Lung (tissue), 12 donors: ENCODE results near the gene UGT1A5. TPM values are rescaled to one million over a fixed set of nuclear protein-coding genes. Genes with fewer than 3 reads are reported as not detected.

ENCODE experiments used
- ATAC-seq: fragments of 200-7000 bp; cut with Tn5 transposase; one replicate; pipeline ENCODE4 v1.9.1; 2020; ENCODE audit warnings: moderate number of reproducible peaks; ENCODE audit not compliant: insufficient read depth, low FRiP score
- DNase-seq, 3 donors: peaks; one replicate each; pipeline ENCODE4 v3.0.0-alpha.2; 2013 to 2017
- H3K27ac ChIP-seq, 2 donors: one replicate each; pipeline ENCODE4 v1.5.1; 2013; ENCODE audit warnings: mild to moderate bottlenecking in 2 of 2, moderate library complexity in 2 of 2, control low read depth in 1 of 2, inconsistent platforms in 1 of 2, low read depth in 1 of 2, low read length in 1 of 2
- H3K27me3 ChIP-seq, 3 donors: one replicate each; pipeline ENCODE4 v1.5.1; 2013; ENCODE audit warnings: low read length in 2 of 3; ENCODE audit not compliant: control insufficient read depth in 3 of 3, insufficient read depth in 3 of 3
- H3K36me3 ChIP-seq, 4 donors: one replicate each; pipeline ENCODE4 v1.5.1; 2013; ENCODE audit warnings: low read length in 4 of 4, mild to moderate bottlenecking in 1 of 4, moderate library complexity in 1 of 4; ENCODE audit not compliant: control insufficient read depth in 4 of 4, insufficient read depth in 4 of 4
- H3K4me1 ChIP-seq, 5 donors: one replicate each; pipeline ENCODE4 v1.5.1; 2013; ENCODE audit warnings: low read length in 5 of 5, mild to moderate bottlenecking in 2 of 5, moderate library complexity in 1 of 5; ENCODE audit not compliant: control insufficient read depth in 5 of 5, insufficient read depth in 5 of 5
- H3K4me3 ChIP-seq: one replicate; pipeline ENCODE4 v1.5.1; 2013; ENCODE audit warnings: mild to moderate bottlenecking, control low read depth, moderate library complexity
- H3K9ac ChIP-seq, 2 donors: one replicate each; pipeline ENCODE4 v1.5.1; 2013; ENCODE audit warnings: low read length in 2 of 2, control low read depth in 1 of 2; ENCODE audit not compliant: insufficient read depth in 1 of 2
- H3K9me3 ChIP-seq, 4 donors: one replicate each; pipeline ENCODE4 v1.5.1; 2013; ENCODE audit warnings: low read length in 3 of 4, mild to moderate bottlenecking in 1 of 4, moderate library complexity in 1 of 4; ENCODE audit not compliant: control insufficient read depth in 4 of 4, insufficient read depth in 3 of 4
- CTCF ChIP-seq: IDR thresholded peaks from 2 replicates; pipeline ENCODE4 v1.5.1; 2012; ENCODE audit warnings: mild to moderate bottlenecking; ENCODE audit errors: control extremely low read depth, extremely low read depth
- WGBS, 2 donors: extraction: QIAGEN DNeasy Blood & Tissue Kit; methylation state at CpG; one replicate each; pipeline ENCODE4 v1.1.7; 2013; 5-methylcytosine and 5-hydroxymethylcytosine counted together
- polyA plus RNA-seq, 2 donors: library from polyadenylated mRNA; stranded (reverse); fragments of 200-250 nt; gene quantifications; one replicate each; pipeline ENCODE4 v1.2.1, GENCODE V29; 2013
- total RNA-seq, 2 donors: library from RNA; depleted of rRNA in 1 of 2; stranded (reverse); fragments of >200 nt in 1 of 2; gene quantifications; one replicate each; pipeline ENCODE4 v1.2.1, GENCODE V29; 2014 to 2021
- donor health status: control.
- donor health status: control.
- donor health status: Bipolar disorder and iron deficiency.
- donor health status: healthy.
- donor health status: DM: yes; HTN: yes; CAD: no.

UGT1A5 gene
- total and polyA plus RNA-seq, 4 donors: 0.34 TPM; not detected in 3

GRCh38 chr2:233680361-233681045 lies 32.2 kb upstream of the UGT1A5 start:
- TF ChIP-seq CTCF: no peak
- no peaks in the 10 kb centered on the region for H3K27me3 ChIP-seq
- H3K4me3 ChIP-seq: no peak overlapping the region
- ATAC-seq (no peak), DNase-seq (no peak)
- H3K4me1 ChIP-seq: no peaks in the 10 kb centered on the region
- no peak overlapping the region for H3K27ac ChIP-seq
- H3K36me3 ChIP-seq: no peaks in the 10 kb centered on the region
- H3K9me3 ChIP-seq: no peaks in the 10 kb centered on the region
- WGBS, 2 donors: 83 to 90% methylated on average over 4 of the region's 4 CpGs
- H3K9ac ChIP-seq: no peak overlapping the region

- Histone ChIP-seq H3K4me3 (no peak within 1 kb of the TSS), H3K27me3 (no peaks in the 10 kb centered on the region), H3K36me3 (no peaks in the 10 kb centered on the region), H3K27ac (no peak within 1 kb of the TSS), H3K9ac (no peak within 1 kb of the TSS), H3K4me1 (no peaks in the 10 kb centered on the region), H3K9me3 (no peaks in the 10 kb centered on the region)
- TF ChIP-seq CTCF: no peak
- ATAC-seq: no peak
- no peak for DNase-seq
- WGBS, 2 donors: 80 to 83% methylated on average over 5 of the region's 5 CpGs
These were observed 31.1 kb upstream of the UGT1A5 start, which contains the start of gene UGT1A7 for GRCh38 chr2:233681521-233682099. UGT1A7 (plus strand) TSS chr2:233681901; CDS start chr2:233681938, 37 bp downstream.

- TF ChIP-seq CTCF: no peak
- 86 to 96% methylated on average over 1 of the region's 1 CpG for WGBS, 2 donors
- Histone ChIP-seq H3K9me3 (no peaks in the 10 kb centered on the region), H3K27ac (no peak overlapping the region), H3K9ac (no peak overlapping the region), H3K4me3 (no peak overlapping the region), H3K27me3 (no peaks in the 10 kb centered on the region), H3K4me1 (peaks cover 0 to 6% (median 0%) of the 10 kb centered on the region in 5 donors), H3K36me3 (no peaks in the 10 kb centered on the region)
- no peak for ATAC-seq
- DNase-seq: no peak
These were observed 28.1 kb upstream of the UGT1A5 start for GRCh38 chr2:233684640-233685039.
